Epidermal melanocyte (primary cell): ENCODE data around the gene GEMIN4.

Experiments
- DNase-seq: peaks from one replicate; pipeline ENCODE4 v3.0.0; 2011; ENCODE audit warnings: low spot score; ENCODE audit not compliant: insufficient read length

The GEMIN4 gene

GRCh38 chr17:742147-742793, 9.8 kb downstream of the GEMIN4 start:
- DNase-seq, result no peak

DNA sequence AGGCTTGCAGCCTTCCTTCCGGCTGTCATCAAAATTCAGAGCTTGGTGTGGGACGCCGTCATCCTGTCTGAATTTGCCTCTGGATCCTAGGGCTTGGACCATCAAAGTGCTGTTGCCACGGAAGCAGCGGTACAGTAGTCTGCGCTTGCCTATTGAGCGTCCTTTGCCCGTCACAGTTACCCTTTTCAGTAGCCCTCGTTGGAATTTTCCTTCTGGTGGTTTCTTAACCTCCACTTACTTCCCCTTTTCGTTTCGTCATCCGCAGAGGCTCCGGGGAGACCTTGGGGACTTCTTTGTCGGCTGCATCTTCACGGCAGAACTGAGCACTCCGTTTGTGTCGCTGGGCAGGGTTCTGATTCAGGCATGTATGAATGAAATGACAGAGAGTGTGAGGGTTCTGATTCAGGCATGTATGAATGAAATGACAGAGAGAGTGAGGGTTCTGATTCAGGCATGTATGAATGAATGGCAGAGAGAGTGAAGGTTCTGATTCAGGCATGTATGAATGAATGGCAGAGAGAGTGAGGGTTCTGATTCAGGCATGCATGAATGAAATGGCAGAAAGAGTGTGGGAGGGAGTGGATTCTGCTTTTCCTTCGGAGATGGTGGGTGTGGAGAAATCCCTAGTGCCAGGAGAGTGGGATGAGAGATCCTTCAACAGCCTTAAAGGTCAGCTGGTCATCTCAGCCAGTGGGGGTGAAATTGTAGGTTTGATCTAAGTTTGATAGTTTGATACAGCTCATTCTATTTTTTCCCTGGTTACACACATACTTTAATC, 11.6 kb downstream of the GEMIN4 start:
- no peak for DNase-seq

- DNase-seq, result no peak
Observed at GRCh38 chr17:737561-738113, 14.4 kb downstream of the GEMIN4 start.

DNA sequence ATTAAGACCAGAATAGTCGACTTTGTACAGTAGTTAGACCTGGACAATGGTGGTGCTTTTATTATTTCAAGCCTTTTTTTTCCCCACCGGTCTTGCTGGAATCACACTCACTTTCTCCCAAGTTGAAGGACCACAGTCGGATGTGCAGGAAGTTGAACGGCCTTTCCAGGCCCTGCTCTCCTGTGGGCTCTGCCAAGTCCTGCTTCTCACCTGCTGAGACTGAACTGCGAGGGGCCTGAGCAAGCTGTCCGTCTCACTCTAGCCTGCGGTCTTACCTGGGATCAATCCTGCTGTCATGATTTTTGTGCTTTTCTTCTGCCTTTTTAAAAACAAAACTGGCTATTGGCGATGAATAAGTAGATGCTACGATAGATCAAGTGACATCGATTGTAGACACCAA, 18.3 kb downstream of the GEMIN4 start:
- no peak for DNase-seq

GRCh38 chr17:732902-733720, 19.0 kb downstream of the GEMIN4 start:
- DNase-seq, result no peak

DNA sequence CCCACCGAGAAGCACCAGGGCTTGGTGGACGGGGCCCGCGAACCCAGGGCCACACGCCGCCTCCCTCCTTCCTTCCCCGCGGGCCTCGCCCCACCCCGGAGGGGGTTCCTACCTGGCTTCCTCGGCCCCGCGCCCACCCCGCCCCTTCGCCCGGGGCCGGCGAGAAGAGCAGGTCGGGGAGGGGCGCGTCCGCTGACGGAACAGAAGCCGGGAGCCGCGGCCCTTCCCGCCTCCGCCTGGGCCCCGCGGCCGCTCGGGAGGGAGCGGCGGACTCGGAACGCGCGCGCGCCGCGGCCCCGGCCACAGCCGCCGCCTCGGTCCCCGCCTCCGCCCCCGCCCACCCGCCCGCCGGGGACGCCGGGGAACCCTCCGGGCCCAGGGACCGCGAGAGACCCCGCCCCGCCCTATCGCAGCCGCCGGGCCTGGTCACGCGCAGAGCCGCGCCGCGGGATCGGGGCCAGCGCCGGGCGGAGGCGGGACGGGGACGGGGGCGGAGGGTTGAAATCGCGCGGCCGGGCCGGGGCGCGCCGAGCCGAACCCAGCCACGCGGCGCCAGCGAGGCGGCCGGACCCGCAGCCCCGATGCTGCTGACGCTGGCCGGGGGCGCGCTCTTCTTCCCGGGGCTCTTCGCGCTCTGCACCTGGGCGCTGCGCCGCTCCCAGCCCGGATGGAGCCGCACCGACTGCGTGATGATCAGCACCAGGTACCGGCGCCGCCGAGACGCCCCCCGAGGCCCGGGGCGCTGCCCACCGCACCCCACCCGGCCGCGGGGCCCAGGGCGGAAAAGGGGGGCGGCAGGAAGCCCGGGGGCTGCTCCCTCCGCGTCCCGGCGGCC, 19.8 kb downstream of the GEMIN4 start, which contains the start of gene TLCD3A:
TLCD3A (plus strand) TSS at position 530 of the 835 bp plus-strand sequence; CDS start at position 582, 52 bp downstream.
- DNase-seq, result peak; percentile 69

- no peak for DNase-seq
Observed at GRCh38 chr17:731644-732066, 20.4 kb downstream of the GEMIN4 start.

- DNase-seq, result no peak
Observed at GRCh38 chr17:728911-729310, 23.2 kb downstream of the GEMIN4 start.

GRCh38 chr17:726271-726919, 25.7 kb downstream of the GEMIN4 start:
- no peak for DNase-seq

GRCh38 chr17:725746-726145, 26.3 kb downstream of the GEMIN4 start:
- DNase-seq, result no peak

DNA sequence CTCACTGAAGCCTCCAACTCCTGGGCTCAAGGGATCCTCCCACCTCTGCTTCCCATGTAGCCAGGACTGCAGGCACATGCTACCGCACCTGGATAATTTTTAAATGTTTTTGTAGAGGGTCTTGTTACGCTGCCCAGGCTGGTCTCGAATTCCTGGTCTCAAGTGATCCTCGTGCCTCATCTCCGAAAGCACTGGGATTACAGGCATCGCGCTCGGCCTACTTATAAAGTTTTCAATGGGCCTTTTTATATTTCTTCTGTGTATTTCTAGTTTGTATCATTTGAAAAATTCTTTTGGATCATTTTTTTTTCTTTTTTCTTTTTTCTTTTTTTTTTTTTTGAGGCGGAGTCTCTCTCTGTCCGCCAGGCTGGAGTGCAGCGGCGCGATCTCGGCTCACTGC, 27.0 kb downstream of the GEMIN4 start:
- no peak for DNase-seq

- no peak for DNase-seq
Observed at GRCh38 chr17:721540-721937, 30.5 kb downstream of the GEMIN4 start.

DNA sequence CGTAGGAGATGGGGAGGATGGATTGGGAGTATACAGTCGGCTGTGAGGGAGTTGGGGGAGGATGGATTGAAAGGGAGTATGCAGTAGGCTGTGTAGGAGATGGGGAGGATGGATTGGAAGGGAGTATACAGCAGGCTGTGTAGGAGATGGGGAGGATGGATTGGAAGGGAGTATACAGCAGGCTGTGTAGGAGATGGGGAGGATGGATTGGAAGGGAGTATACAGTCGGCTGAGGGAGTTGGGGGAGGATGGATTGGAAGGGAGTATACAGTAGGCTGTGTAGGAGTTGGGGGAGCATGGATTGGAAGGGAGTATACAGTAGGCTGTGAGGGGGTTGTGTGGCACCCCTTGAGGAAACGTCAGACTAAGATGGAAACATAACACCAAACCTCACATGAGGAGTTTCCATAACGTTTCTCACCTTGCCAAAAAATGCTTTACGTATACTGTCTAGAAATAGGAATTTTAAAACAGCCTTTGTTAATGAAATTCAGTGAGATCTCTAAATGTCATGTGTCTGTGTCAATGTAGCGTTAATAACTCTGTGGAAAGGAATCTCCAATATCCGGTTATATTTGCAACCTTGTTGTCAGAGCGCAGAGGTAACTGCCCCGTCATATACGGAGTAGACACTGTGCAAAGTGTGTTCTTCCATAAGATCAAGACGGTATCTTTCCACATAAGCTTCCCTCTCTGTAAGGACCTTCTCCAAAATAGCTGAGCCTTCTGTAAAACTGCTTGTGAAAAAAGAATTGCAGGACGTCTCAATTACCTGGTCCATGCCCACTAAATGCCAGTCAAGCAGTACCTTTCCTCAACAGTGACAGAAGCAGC, 31.1 kb downstream of the GEMIN4 start:
- DNase-seq, result no peak

- DNase-seq, result no peak
Observed at GRCh38 chr17:718075-718474, 34.0 kb downstream of the GEMIN4 start.

DNA sequence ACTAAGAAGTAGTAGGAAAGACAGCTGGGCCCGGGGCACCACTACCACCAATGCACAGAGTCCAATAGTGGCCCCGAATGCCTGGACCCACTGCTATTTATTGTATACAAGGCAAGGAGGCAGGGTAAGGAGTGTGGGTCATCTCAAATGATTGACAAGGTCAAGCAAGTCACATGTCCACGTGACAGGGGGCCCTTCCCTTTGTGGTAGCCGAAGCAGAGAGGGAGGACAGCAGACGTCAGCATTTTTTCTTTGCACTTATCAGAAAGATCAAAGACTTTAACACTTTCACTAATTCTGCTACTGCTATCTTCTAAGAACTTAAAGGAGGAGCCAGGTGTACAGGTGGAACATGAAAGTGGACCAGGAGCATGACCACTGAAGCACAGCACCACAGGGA, 43.9 kb downstream of the GEMIN4 start:
- DNase-seq, result no peak

- DNase-seq, result no peak
Observed at GRCh38 chr17:705863-706262, 46.2 kb downstream of the GEMIN4 start.

DNA sequence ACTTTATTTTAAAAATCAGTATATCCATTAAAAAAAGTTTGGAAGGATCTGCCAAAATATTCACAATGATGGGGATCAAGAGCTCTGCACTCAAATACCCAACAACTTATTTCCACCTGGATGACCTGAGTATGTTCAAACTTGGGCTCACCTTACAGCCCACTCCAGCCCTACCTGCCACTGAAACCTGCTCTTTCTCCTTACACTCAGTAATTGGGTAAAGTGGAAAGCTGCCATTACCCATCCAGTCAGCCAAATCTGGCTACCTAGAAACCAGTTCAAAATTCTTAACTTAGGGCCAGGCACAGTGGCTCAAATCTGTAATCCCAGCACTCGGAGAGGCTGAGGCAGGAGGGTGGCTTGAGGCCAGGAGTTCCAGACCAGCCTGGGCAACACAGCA, 47.1 kb downstream of the GEMIN4 start:
- DNase-seq, result no peak

DNA sequence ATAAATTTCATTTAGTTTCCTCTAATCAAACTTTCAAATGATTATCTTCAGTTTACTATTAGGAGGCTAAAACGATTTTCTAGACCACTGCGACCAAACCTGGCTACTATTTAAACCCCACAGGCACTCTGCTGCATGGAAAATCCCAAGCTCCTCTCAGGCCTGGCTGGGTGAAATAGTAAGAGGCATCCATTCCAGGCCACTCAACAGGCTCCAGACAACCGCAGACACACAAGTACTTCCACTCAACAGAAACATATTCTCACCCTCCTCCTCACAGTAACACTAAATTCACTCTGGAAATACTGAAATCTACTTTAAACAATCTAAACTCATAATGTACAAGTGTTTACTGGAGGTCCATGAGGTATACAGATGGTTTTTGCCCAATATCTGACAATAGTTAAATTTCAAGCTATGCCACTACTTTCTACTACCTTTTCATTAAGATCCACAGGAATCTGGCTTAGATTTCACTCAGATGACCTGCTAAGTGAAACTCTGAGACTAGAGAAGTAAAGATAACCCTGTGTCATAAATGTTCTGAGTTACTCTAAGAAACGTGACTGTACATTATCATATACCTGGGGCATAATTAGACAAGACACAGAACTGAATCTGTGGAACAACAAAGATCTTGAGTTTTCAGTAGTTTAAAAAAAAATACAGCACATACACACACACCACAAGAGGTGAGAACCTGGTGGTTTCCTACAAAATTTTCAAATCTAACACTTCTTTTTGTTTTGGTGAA, 47.8 kb downstream of the GEMIN4 start:
- DNase-seq, result no peak
